ENCODE measurements around the gene OXCT1.

The OXCT1 gene

GRCh38 chr5:41883243-41883642 lies 13.0 kb upstream of the OXCT1 start:
- H3K4me3 ChIP-seq (ENCODE audit: low read depth, low read length) = no peak overlapping the region
- no peak for DNase-seq (ENCODE audit: low read depth)
- TF ChIP-seq, protein P1, sequence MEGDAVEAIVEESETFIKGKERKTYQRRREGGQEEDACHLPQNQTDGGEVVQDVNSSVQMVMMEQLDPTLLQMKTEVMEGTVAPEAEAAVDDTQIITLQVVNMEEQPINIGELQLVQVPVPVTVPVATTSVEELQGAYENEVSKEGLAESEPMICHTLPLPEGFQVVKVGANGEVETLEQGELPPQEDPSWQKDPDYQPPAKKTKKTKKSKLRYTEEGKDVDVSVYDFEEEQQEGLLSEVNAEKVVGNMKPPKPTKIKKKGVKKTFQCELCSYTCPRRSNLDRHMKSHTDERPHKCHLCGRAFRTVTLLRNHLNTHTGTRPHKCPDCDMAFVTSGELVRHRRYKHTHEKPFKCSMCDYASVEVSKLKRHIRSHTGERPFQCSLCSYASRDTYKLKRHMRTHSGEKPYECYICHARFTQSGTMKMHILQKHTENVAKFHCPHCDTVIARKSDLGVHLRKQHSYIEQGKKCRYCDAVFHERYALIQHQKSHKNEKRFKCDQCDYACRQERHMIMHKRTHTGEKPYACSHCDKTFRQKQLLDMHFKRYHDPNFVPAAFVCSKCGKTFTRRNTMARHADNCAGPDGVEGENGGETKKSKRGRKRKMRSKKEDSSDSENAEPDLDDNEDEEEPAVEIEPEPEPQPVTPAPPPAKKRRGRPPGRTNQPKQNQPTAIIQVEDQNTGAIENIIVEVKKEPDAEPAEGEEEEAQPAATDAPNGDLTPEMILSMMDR (IDR thresholded peaks at IDR 0.05; ENCODE audit: low read depth, low read length, missing control alignments) = no peak

- TF ChIP-seq, protein P1 (IDR thresholded peaks at IDR 0.05; ENCODE audit: low read depth, low read length, missing control alignments) = no peak
- no peak for DNase-seq (ENCODE audit: low read depth)
- no peak overlapping the region for H3K4me3 ChIP-seq (ENCODE audit: low read depth, low read length)
These were observed 12.5 kb upstream of the OXCT1 start for GRCh38 chr5:41882765-41883164.

GRCh38 chr5:41878643-41879478 lies 8.6 kb upstream of the OXCT1 start:
- no peak for DNase-seq (ENCODE audit: low read depth)
- no peak overlapping the region for H3K4me3 ChIP-seq (ENCODE audit: low read depth, low read length)
- TF ChIP-seq, protein P1 (IDR thresholded peaks at IDR 0.05; ENCODE audit: low read depth, low read length, missing control alignments) = no peak

DNA sequence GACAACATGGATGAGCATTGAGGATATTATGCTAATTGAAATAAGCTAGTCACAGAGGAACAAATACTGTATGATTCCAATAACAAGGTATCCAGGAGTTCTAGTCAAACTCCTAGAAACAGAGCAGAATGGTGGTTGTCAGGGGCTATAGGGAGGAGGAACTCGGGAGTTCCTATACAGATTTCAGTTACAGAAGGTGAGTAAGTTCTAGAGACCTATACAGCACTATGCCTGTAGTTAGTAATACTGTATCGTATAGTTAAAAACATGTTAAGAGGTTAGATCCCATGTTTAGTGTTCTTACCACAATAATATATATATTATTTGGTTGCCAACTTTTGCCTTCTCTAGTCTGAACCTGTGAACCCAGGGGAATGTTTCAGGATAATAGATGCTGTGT lies 7.9 kb upstream of the OXCT1 start:
- H3K4me3 ChIP-seq (ENCODE audit: low read depth, low read length) = no peak overlapping the region
- TF ChIP-seq, protein P1 (IDR thresholded peaks at IDR 0.05; ENCODE audit: low read depth, low read length, missing control alignments) = no peak
- DNase-seq (ENCODE audit: low read depth) = no peak

GRCh38 chr5:41877408-41877807 lies 7.2 kb upstream of the OXCT1 start:
- DNase-seq (ENCODE audit: low read depth) = no peak
- no peak overlapping the region for H3K4me3 ChIP-seq (ENCODE audit: low read depth, low read length)
- TF ChIP-seq, protein P1 (IDR thresholded peaks at IDR 0.05; ENCODE audit: low read depth, low read length, missing control alignments) = no peak

DNA sequence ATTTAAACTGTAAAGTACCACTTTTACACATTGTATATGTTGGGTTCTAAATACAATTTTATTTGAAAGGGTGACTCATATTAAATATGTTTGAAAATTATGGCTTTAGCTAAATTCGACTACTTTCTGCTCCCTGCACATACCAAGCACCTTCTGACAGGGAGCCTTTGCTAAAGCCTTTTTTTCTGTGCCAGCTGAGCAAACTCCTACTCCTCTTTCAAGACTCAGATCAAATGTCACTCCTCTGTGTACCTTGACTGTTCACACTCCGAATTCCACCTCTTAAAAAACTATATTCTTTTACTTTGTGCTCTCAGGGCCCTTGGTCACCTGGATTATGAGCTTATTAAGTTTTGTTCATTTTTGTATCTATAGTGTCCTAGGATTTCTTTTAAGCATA lies 6.5 kb upstream of the OXCT1 start:
- no peak for DNase-seq (ENCODE audit: low read depth)
- TF ChIP-seq, protein P1 (IDR thresholded peaks at IDR 0.05; ENCODE audit: low read depth, low read length, missing control alignments) = no peak
- H3K4me3 ChIP-seq (ENCODE audit: low read depth, low read length) = no peak overlapping the region

DNA sequence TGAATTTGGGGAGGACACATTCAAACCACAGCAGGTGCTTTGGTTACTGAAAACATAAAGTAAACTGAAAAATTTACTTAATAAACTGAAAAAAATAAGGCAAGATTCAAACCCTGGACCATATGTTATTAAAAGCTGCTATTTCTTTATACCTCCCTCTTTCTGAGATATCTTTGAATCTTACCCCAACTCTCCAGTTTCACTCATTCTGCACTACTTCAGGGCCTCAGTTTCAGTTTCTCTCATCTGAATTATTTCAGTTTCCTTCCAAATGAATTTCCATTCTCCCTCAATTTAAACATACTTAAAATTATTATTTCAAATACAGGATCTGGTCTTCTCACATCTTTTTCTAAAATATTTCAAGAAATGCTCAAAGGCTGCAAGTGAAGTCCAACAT lies 4.9 kb upstream of the OXCT1 start:
- no peak for DNase-seq (ENCODE audit: low read depth)
- TF ChIP-seq, protein P1 (IDR thresholded peaks at IDR 0.05; ENCODE audit: low read depth, low read length, missing control alignments) = no peak
- H3K4me3 ChIP-seq (ENCODE audit: low read depth, low read length) = no peak overlapping the region
